Pulmonary artery endothelial cell (primary cell): ENCODE measurements around the gene PDE6H. TPM values are rescaled to one million over a fixed set of nuclear protein-coding genes. Genes with fewer than 3 reads are reported as not detected.

Experiments
- DNase-seq: peaks from one replicate; pipeline ENCODE4 v3.0.0-alpha.2; 2011; ENCODE audit warnings: low read depth, low spot score
- total RNA-seq: library from RNA; depleted of rRNA; stranded (reverse); fragments of >200 nt; gene quantifications from 2 replicates; pipeline ENCODE4 v1.2.3, GENCODE V29; 2014

The PDE6H gene
- total RNA-seq, 1 donor from 2014 or later = not detected

DNA sequence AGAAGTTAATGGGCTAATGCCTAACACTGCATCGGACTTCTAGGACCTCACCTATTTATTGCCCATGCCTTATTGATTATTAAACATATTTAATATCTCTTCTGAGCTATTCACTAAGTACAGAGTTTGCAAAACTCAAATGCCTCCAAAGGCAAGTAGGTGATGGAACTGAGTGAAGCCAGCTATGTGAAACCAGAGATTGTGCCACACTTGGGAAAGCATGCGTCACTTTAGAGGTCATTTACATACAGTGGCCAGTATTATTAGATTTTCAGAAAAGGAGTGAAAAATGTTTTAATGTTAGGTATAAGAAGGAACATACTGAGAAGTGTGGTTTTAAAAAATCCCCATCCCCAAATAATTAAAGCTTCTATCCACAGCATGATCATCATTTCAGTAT lies 27.7 kb downstream of the PDE6H start:
- no peak for DNase-seq

DNA sequence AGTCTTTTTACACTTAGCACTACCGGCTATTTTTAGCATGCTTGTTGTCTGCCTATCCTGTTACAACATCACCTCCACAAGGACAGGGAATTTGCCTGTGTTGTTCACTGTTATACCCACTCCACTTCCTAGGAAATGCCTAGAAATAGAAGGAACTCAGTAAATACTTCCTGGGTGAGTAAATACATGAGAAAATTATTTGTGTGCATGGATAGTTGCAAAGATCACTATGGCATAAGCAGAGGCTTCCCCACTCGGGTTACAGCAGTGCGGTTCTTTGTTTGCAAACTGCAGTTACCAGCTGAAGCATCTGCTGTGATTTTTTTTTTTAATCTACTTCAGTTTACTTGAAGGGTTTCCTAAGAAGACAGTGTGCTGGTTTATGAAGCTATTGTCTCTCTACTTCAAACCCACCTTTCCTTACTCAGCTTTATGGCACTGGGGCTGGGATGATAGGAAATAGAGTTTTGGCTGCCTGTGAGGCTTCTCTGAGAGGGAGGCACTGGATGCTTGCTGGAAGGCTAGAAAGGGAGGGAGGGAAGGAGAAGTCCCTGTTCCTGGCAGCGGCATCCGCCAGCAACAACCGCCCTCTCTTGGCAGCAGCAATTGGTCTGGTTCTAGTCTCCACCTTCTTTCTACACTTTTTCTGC lies 29.0 kb downstream of the PDE6H start:
- DNase-seq = no peak

DNA sequence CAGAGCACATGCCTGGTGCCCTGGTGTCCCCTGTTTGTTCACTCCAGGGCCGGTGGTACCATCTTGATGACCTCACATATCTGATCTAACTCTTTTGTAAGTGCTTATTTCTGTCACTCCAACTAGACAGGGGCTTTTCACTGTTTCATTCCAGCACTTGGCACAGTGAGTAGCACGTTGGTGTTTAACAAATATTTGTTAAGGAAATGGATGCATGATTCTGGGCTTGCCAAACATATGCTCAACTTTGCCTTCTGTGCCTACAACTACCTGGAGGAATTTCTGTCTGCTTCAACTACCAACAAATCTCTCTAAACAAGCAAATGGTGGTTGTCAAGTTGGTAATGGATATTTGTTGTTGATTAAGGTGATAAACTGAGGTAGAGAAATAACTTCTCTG lies 31.6 kb downstream of the PDE6H start:
- no peak for DNase-seq

DNA sequence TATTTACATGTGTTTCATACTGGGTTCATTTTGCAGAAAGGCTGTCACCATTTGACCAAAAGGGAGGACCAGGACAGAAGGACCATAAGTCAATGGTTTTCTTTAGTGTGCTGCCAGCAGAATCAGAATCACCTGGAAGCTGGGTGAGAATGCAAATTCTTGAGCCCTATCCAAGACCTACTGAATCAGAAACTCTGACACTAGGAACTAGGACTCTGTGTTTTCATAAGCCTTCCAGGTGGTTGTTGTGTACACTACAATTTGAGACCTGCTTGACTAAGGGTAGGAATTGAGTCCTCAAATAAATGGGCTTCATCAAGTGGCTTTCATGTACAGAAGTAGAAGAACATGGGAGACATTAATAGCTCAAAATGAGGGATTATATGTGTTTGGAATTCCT lies 32.2 kb downstream of the PDE6H start:
- no peak for DNase-seq

DNA sequence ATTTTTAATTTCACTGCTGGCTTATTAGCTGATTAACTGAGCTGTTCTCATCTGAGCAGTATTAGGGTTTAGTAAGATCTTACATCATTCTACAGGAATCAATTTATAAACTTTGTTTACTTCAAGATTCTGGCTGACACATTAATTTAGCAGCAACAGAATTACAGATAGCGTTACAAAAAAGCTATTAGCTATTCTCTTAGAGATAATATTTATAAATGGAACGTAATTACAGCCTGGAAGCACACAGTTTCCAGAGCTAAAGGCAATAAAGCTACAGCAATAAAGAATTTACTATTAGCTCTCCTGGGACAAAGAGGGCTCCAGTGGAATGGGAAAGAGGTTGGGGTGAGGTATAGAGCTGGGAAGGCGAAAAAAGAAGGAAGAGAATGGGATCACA lies 34.7 kb downstream of the PDE6H start:
- no peak for DNase-seq

DNA sequence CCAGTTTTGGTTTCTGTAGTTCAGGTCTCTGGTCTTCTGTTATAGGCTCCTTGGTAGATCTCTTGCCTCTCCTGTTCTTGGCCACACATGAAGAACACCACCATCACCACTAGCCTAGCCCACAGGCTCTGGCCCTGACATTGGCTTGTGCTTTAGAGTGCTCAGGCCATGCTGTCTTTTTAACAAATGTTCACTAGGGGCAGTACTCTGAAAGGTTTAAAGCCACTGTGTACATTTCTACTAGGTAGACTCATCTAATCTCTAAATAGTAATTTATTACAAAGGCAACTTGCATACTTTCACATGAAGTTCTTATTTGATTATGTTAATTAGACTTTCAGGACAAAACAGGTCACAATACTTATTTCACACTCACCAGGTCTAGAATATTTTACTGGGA lies 38.3 kb downstream of the PDE6H start:
- no peak for DNase-seq

DNA sequence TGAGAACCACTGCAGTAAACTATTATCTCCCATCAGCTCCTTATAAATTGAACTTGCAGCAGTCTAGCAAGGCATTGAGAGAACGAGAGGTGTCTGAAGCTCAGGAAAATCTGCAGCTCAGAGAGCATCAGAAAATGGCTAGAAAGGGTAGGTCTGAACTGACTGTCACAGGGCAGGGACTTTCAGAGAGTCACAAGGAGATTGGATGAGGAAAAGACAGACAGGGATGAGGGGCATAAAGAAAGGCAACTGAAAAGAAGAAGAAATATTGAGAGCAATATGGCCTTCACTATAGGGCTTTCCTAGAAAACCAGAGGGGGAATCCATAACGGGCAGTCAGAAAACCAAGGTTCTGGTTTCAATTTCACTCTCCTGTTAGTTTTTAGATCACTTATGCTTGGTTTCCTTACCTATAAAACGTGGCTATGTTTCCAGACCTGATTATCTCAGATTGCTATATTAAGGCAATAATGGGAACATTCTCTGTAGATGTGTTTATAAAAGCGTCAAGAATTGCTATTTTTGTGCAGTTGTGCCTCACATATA lies 40.9 kb downstream of the PDE6H start:
- no peak for DNase-seq

DNA sequence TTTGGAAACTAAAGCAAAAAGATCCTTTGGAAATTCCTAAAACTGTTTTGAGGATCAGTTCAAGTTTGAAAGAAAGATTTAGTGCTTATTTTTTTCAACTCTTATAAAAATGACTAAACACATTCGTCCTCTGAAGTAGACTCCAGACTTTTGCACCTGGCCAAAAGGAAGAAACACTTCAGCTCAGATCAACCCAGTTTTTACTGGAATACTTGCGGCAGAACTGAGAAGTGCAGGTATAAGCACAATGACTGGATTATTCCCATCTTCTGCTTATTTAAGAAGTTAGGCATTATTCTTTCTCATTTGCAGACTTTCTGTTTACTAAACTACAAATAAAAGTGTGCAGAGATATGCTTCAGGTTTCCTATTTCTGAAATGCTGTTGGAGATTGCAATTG lies 41.9 kb downstream of the PDE6H start:
- DNase-seq = no peak

DNA sequence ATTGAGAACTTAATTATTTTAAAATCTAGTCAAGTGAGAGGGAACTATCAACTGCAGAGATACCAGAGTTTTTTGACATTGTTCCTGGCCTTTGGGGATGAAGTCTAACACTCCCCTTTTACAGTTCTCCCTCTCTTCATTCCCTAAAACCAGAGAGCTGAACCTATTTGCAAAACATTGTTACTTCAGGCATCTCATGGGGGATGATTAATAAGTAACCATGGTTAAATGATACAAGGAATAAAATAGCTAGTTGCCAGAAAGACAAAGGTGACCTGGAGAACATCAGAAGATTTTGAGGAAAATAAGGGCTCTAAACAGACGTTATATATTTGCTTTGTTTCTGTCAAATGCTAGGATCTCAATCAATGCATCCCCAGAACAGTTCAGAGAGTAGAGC lies 42.3 kb downstream of the PDE6H start:
- no peak for DNase-seq

DNA sequence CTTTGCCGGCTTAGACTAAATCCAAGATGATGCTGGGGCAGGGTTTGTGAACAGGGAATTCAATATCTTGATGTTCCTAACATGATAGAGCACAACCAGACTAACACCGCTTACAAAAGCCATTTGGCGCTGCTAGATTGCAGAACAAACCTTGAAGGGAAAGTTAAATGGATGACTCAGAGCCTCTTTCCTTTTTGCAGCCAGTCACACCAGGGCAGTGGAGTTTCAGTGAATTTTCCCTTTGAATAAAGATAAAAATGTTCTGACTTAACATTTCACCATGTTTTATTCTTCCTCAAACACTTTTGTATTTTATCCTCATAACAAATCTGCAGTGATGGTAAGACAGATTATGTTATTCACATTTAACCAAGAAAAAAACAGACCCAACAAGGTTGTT lies 47.3 kb downstream of the PDE6H start:
- DNase-seq = no peak

Other genes starting within 250 kb of the PDE6H start
- gene WBP11, start 169.6 kb upstream of the PDE6H start, total RNA-seq = 17.3 and 22.4 TPM in 2 replicates
- gene C12orf60, start 169.4 kb upstream of the PDE6H start, total RNA-seq = 0.79 and 1.5 TPM in 2 replicates
- 0.39 and 0.46 TPM in 2 replicates for gene SMCO3, start 158.9 kb upstream of the PDE6H start, total RNA-seq
- gene ART4, start 129.5 kb upstream of the PDE6H start, total RNA-seq = 18.7 and 74.4 TPM in 2 replicates
- gene MGP, start 87.2 kb upstream of the PDE6H start, total RNA-seq = 56.4 and 196 TPM in 2 replicates
- gene ERP27, start 34.5 kb upstream of the PDE6H start, total RNA-seq = 0.14 and 0.33 TPM in 2 replicates
- 231 and 318 TPM in 2 replicates for gene ARHGDIB, start 11.4 kb upstream of the PDE6H start, total RNA-seq
- 0.13 TPM in 1 of 2 replicates, not detected in the other for gene RERG, start 248.4 kb downstream of the PDE6H start, total RNA-seq